Uterus (tissue), 2 donors: ENCODE results near the gene AMBP.

Experiments
- CTCF ChIP-seq, 4 experiments: fragments of 200-600 bp in 2 of 4; fragments of 450-650 bp in 2 of 4; sonication (generic) in 2 of 4; IDR thresholded peaks; one replicate each; pipeline ENCODE4 v1.5.1; 2016 to 2019; ENCODE audit warnings: antibody characterized with exemption in 4 of 4, mild to moderate bottlenecking in 2 of 4, moderate library complexity in 1 of 4
- POLR2A ChIP-seq, 2 donors: fragments of 450-650 bp; IDR thresholded peaks; one replicate each; pipeline ENCODE4 v1.6.1; 2016; ENCODE audit warnings: antibody characterized with exemption in 2 of 2, mild to moderate bottlenecking in 1 of 2, moderate library complexity in 1 of 2

GRCh38 chr9:114077162-114077837 lies 800 bp downstream of the AMBP start:
- no peak for TF ChIP-seq CTCF (IDR thresholded peaks at IDR 0.05)
- TF ChIP-seq POLR2A (IDR thresholded peaks at IDR 0.05) = no peak
